K562 (cell line): ENCODE measurements around the gene TBC1D16. TPM values are rescaled to one million over a fixed set of nuclear protein-coding genes. Genes with fewer than 3 reads are reported as not detected.

Source experiments
- ATAC-seq: fragments of 200-7000 bp; cut with Tn5 transposase; 3 replicates; pipeline ENCODE4 v1.9.1; 2020; ENCODE audit warnings: moderate library complexity
- BruUV-seq: library from RNA; stranded (reverse); fragments of 400-500 nt; replicated peaks from 2 replicates; lab custom pipeline; 2021; lab: Mats Ljungman, UMichigan
- CTCF ChIA-PET: fragments of 300-600 bp; formaldehyde crosslinking; extraction: SDS; loops from one replicate; lab custom pipeline; 2021; ENCODE audit warnings: low intra/inter-chr PET ratio; lab: Yijun Ruan, JAX
- POLR2A ChIA-PET: fragments of 300-600, 350-650 bp; sonication (Branson Sonifier 250); formaldehyde crosslinking; extraction: SDS; loops from one replicate; lab custom pipeline; 2021; ENCODE audit warnings: antibody characterized with exemption, inconsistent platforms; lab: Yijun Ruan, JAX
- DNase-seq, 4 experiments: peaks; one replicate each; pipeline versions ENCODE4 v3.0.0 to v3.0.0-alpha.2; 2011 to 2018; ENCODE audit warnings: low spot score in 3 of 4, mixed read lengths in 3 of 4; ENCODE audit errors: extremely low read depth in 1 of 4
- FAIRE-seq: peaks from 2 replicates; lab custom pipeline; 2011; peaks lifted over from hg19 to GRCh38; lab: Jason Lieb, UNC
- H2AFZ ChIP-seq: 2 replicates; pipeline ENCODE4 v1.6.0; 2011; ENCODE audit warnings: low read depth, low read length, control low read depth, inconsistent platforms
- H3K27ac ChIP-seq: fragments of 200-600 bp; 3 replicates; pipeline ENCODE4 v1.8.0; 2011; ENCODE audit warnings: low read depth, mild to moderate bottlenecking, control low read depth, inconsistent platforms, low read length, moderate library complexity, mixed read lengths; ENCODE audit errors: extremely low read depth
- H3K27me3 ChIP-seq, 2 experiments: fragments of 300-600 bp in 1 of 2; 2 replicates in 1 of 2; 3 replicates in 1 of 2; pipeline versions ENCODE4 v1.6.0 to v1.8.0; 2011; ENCODE audit warnings: inconsistent platforms in 2 of 2, low read length in 2 of 2, mild to moderate bottlenecking in 1 of 2, mixed read lengths in 1 of 2, moderate library complexity in 1 of 2; ENCODE audit not compliant: control insufficient read depth in 2 of 2, insufficient read depth in 2 of 2
- H3K36me3 ChIP-seq: fragments of 300-600 bp; 3 replicates; pipeline ENCODE4 v1.8.0; 2011; ENCODE audit warnings: mild to moderate bottlenecking, low read length, inconsistent platforms; ENCODE audit not compliant: control insufficient read depth, insufficient read depth
- H3K4me1 ChIP-seq, 2 experiments: fragments of 200-600 bp in 1 of 2; replicated peaks in 1 of 2; 2 replicates in 1 of 2; 3 replicates in 1 of 2; pipeline versions ENCODE4 v1.5.1 to v1.8.0; 2011; ENCODE audit warnings: inconsistent platforms in 2 of 2, low read length in 2 of 2, mild to moderate bottlenecking in 1 of 2, mixed read lengths in 1 of 2, moderate library complexity in 1 of 2; ENCODE audit not compliant: control insufficient read depth in 2 of 2, insufficient read depth in 2 of 2
- H3K4me2 ChIP-seq: 2 replicates; pipeline ENCODE4 v1.6.1; 2011; ENCODE audit warnings: low read length, control low read depth, inconsistent platforms, mixed read lengths; ENCODE audit not compliant: insufficient read depth
- H3K4me3 ChIP-seq: fragments of 200-600 bp; sonication (generic), shearing (Covaris generic); 2 replicates; pipeline ENCODE4 v1.5.1; 2016; ENCODE audit warnings: control low read depth, inconsistent platforms
- H3K79me2 ChIP-seq: fragments of 200-600 bp; 3 replicates; pipeline ENCODE4 v1.8.0; 2011; ENCODE audit warnings: low read length, inconsistent platforms; ENCODE audit not compliant: control insufficient read depth, insufficient read depth
- H3K9ac ChIP-seq, 2 experiments: 2 replicates each; pipeline versions ENCODE4 v1.6.0 to v1.6.1; 2011; ENCODE audit warnings: low read depth in 2 of 2, low read length in 2 of 2, control low read depth in 1 of 2, inconsistent platforms in 1 of 2, mild to moderate bottlenecking in 1 of 2, mixed read lengths in 1 of 2; ENCODE audit not compliant: insufficient read depth in 1 of 2
- H3K9me1 ChIP-seq: one replicate; pipeline ENCODE4 v1.6.0; 2011; ENCODE audit warnings: inconsistent platforms, mild to moderate bottlenecking, low read length, moderate library complexity; ENCODE audit not compliant: control insufficient read depth, insufficient read depth
- H3K9me3 ChIP-seq: replicated peaks from 2 replicates; pipeline ENCODE4 v1.5.1; 2011; ENCODE audit warnings: low read depth, low read length, inconsistent platforms; ENCODE audit not compliant: control insufficient read depth, insufficient read depth
- H4K20me1 ChIP-seq: replicated peaks from 2 replicates; pipeline ENCODE4 v1.6.1; 2011; ENCODE audit warnings: low read length, inconsistent platforms, mixed read lengths; ENCODE audit not compliant: control insufficient read depth, insufficient read depth
- ELF2 ChIP-seq: fragments of 250-450 bp; sonication (Bioruptor Pico); IDR thresholded peaks from 2 replicates; pipeline ENCODE4 v1.5.0; 2021; ENCODE audit warnings: mild to moderate bottlenecking
- NFE2 ChIP-seq: IDR thresholded peaks from 2 replicates; pipeline ENCODE4 v1.6.1; 2014; ENCODE audit warnings: antibody characterized with exemption, low read depth
- RBM34 ChIP-seq: fragments of 200-400 bp; formaldehyde crosslinking; IDR thresholded peaks from 2 replicates; pipeline ENCODE4 v1.6.1; 2018; ENCODE audit warnings: low read length, borderline replicate concordance; ENCODE audit not compliant: insufficient read depth
- RFX5 ChIP-seq: IDR thresholded peaks from 2 replicates; pipeline ENCODE4 v1.6.1; 2011; ENCODE audit warnings: low read depth, mild to moderate bottlenecking, improper control_type of control experiment, low read length
- SMAD1 ChIP-seq: fragments of 150-350 bp; IDR thresholded peaks from 2 replicates; pipeline ENCODE4 v1.6.1; 2014; ENCODE audit warnings: low read length, low read depth; ENCODE audit not compliant: partially characterized antibody
- SOX6 ChIP-seq: fragments of 450-650 bp; IDR thresholded peaks from 2 replicates; pipeline ENCODE4 v1.6.1; 2014; ENCODE audit warnings: mild to moderate bottlenecking
- ZNF589 ChIP-seq: fragments of 200-800 bp; sonication (Bioruptor generic); IDR thresholded peaks from 2 replicates; pipeline ENCODE4 v1.6.1; 2016; ENCODE audit warnings: low read depth, missing genetic modification characterization, missing compliant biosample characterization
- WGBS: fragments of 100-300 bp; shearing (Covaris generic); methylation state at CpG from one replicate; pipeline ENCODE4 v1.1.6; 2016; ENCODE audit warnings: low coverage, mixed read lengths; ENCODE audit not compliant: insufficient coverage; ENCODE audit errors: missing lambda C conversion rate; 5-methylcytosine and 5-hydroxymethylcytosine counted together
- in situ Hi-C: fragments of 300-500 bp; cut with MboI; formaldehyde crosslinking; loops from 4 replicates; pipeline ENCODE4 v1.15.0; 2018; ENCODE audit warnings: inconsistent platforms, mixed read lengths
- intact Hi-C: fragments of 100-400 bp; cut with micrococcal nuclease; formaldehyde crosslinking; loops from 2 replicates; pipeline ENCODE4 v1.14.2; 2022
- polyA plus RNA-seq, 8 experiments: library from polyadenylated mRNA; depleted of rRNA in 4 of 8; stranded (reverse) in 5 of 8; unstranded in 3 of 8; fragments of >200 nt; fragmentation: Nextera tagmentation in 2 of 8; fragmentation: Illumina TruSeq in 1 of 8; extraction: Ambion mirVana in 2 of 8; extraction: Trizol in 1 of 8; gene quantifications; 2 replicates each; pipeline versions ENCODE4 v1.2.1 to v1.2.3, GENCODE V29; 2011 to 2014; ENCODE audit warnings: inconsistent platforms in 1 of 8, missing spikeins in 1 of 8
- total RNA-seq, 7 experiments: library from RNA; depleted of rRNA in 6 of 7; stranded (reverse); fragments of >200 nt in 6 of 7; fragmentation: Illumina TruSeq in 2 of 7; extraction: Trizol in 2 of 7; gene quantifications; 2 replicates each; pipeline versions ENCODE4 v1.2.1 to v1.2.3, GENCODE V29; 2011 to 2021; ENCODE audit warnings: low replicate concordance in 1 of 7

The TBC1D16 gene
- total and polyA plus RNA-seq, 9 of the 15 experiments (the other 6 are each of a cell fraction or from before 2014, with no cell fraction given): 0.01 to 0.20 (median 0.03) TPM; not detected in 1

GRCh38 chr17:79926605-79927135 lies 109.0 kb downstream of the TBC1D16 start (continued):
- TF ChIP-seq ZNF589 (no peak), SMAD1 (no peak)

- BruUV-seq: no TSS peak
- ATAC-seq (no peak), DNase-seq (no peak), FAIRE-seq (no peak)
- H3K4me1 ChIP-seq: peaks cover 0 to 38% of the 10 kb centered on the region in 2 experiments; a peak in 2 of 5 replicates
- no peak overlapping the region for H3K9ac ChIP-seq
- H3K79me2 ChIP-seq: no peaks in the 10 kb centered on the region
- in situ Hi-C loops (no loop called here), intact Hi-C loops (no loop called here)
- H3K27ac ChIP-seq: no peak overlapping the region
- no peak overlapping the region for H3K4me3 ChIP-seq
- no peaks in the 10 kb centered on the region for H3K9me3 ChIP-seq
- H2AFZ ChIP-seq: no peak overlapping the region
- TF ChIP-seq SOX6 (peak; percentile 29; the same call in 1 of the 2 replicates), RBM34 (no peak), RFX5 (no peak), NFE2 (no peak), ELF2 (CRISPR knock-in tag) (no peak)
- peaks cover 2% of the 10 kb centered on the region; the same call in 1 of the 2 replicates for H4K20me1 ChIP-seq
- H3K27me3 ChIP-seq: peaks cover 8 to 35% of the 10 kb centered on the region in 2 experiments; a peak in 4 of 5 replicates
- WGBS: 6% methylated on average over 9 of the region's 9 CpGs
- CTCF ChIA-PET: no interaction called here
- H3K4me2 ChIP-seq: no peak overlapping the region
- no peaks in the 10 kb centered on the region for H3K36me3 ChIP-seq
- no peaks in the 10 kb centered on the region for H3K9me1 ChIP-seq
- POLR2A ChIA-PET: interaction anchor here (1.0 to 1.2 kb wide), 3 partner anchors 9 to 133 kb away, joined by 3 to 10 read pairs (median 5); no protein-coding TSS in a partner anchor
Measured at GRCh38 chr17:79926142-79926604, 109.5 kb downstream of the TBC1D16 start.
